ENCODE results near the gene KSR2.

DNA sequence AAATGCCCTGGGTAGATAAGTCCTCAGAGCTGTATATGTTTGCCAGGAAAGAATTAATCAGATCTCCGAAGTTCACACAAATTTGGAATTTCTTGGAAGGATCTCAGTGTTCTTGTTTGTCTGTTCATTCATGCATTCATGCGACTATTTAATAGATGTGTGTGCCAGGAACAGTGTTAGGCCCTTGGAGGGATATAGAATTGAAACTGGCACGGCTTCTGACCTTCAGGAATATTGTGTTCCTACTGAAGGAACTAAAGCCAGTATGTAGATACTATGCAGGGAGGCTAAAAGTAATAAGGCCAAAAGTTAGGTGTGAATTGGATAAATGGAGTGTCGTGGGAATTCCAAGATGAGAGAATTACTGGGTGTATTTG is 441.3 kb downstream of the KSR2 start:
- TF ChIP-seq, protein P1, sequence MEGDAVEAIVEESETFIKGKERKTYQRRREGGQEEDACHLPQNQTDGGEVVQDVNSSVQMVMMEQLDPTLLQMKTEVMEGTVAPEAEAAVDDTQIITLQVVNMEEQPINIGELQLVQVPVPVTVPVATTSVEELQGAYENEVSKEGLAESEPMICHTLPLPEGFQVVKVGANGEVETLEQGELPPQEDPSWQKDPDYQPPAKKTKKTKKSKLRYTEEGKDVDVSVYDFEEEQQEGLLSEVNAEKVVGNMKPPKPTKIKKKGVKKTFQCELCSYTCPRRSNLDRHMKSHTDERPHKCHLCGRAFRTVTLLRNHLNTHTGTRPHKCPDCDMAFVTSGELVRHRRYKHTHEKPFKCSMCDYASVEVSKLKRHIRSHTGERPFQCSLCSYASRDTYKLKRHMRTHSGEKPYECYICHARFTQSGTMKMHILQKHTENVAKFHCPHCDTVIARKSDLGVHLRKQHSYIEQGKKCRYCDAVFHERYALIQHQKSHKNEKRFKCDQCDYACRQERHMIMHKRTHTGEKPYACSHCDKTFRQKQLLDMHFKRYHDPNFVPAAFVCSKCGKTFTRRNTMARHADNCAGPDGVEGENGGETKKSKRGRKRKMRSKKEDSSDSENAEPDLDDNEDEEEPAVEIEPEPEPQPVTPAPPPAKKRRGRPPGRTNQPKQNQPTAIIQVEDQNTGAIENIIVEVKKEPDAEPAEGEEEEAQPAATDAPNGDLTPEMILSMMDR (IDR thresholded peaks at IDR 0.05; ENCODE audit: low read depth, low read length): no peak
- no peak for TF ChIP-seq EZH2phosphoT487 (IDR thresholded peaks at IDR 0.05; ENCODE audit: low read depth)

Measured in OCI-LY3 (cell line).